GM12878 (cell line): ENCODE data around the gene ZXDC. TPM values are rescaled to one million over a fixed set of nuclear protein-coding genes. Genes with fewer than 3 reads are reported as not detected.

ENCODE experiments used
- ATAC-seq: fragments of 200-7000 bp; cut with Tn5 transposase; 3 replicates; pipeline ENCODE4 v1.9.1; 2020; ENCODE audit warnings: mild to moderate bottlenecking, moderate library complexity
- BruUV-seq: library from RNA; stranded (reverse); fragments of 400-500 nt; replicated peaks from 2 replicates; lab custom pipeline; 2021; lab: Mats Ljungman, UMichigan
- CTCF ChIA-PET: fragments of 300-600 bp; sonication (Branson Sonifier 250); formaldehyde crosslinking; extraction: SDS; loops from one replicate; lab custom pipeline; 2021; ENCODE audit warnings: inconsistent platforms; lab: Yijun Ruan, JAX
- POLR2A ChIA-PET: fragments of 350-600 bp; formaldehyde crosslinking; extraction: SDS; loops from one replicate; lab custom pipeline; 2021; ENCODE audit warnings: inconsistent platforms; lab: Charles Lee
- RAD21 ChIA-PET: fragments of 300-600 bp; sonication (Branson Sonifier 250); formaldehyde crosslinking; loops from one replicate; lab custom pipeline; 2023; ENCODE audit warnings: antibody characterized with exemption; ENCODE audit not compliant: unreplicated experiment; lab: Charles Lee
- SMC1A ChIA-PET: fragments of 300-600 bp; sonication (Branson Sonifier 250); formaldehyde crosslinking; loops from one replicate; lab custom pipeline; 2023; ENCODE audit not compliant: unreplicated experiment, uncharacterized antibody; lab: Charles Lee
- DNase-seq: peaks from one replicate; pipeline ENCODE4 v3.0.0-alpha.2; 2011; ENCODE audit warnings: low read depth, low spot score
- FAIRE-seq: peaks from 3 replicates; lab custom pipeline; 2011; peaks lifted over from hg19 to GRCh38; lab: Jason Lieb, UNC
- H2AFZ ChIP-seq: 2 replicates; pipeline ENCODE4 v1.6.0; 2011; ENCODE audit warnings: low read depth, low read length, control low read depth; ENCODE audit not compliant: control insufficient read depth
- H3K27ac ChIP-seq: 2 replicates; pipeline ENCODE4 v1.5.1; 2011; ENCODE audit warnings: control low read depth; ENCODE audit not compliant: control insufficient read depth, insufficient read depth
- H3K27me3 ChIP-seq, 2 experiments: replicated peaks in 1 of 2; 2 replicates each; pipeline versions ENCODE4 v1.6.0 to v1.6.1; 2011; ENCODE audit warnings: low read length in 1 of 2; ENCODE audit not compliant: control insufficient read depth in 2 of 2, insufficient read depth in 2 of 2
- H3K36me3 ChIP-seq, 2 experiments: 2 replicates each; pipeline ENCODE4 v1.5.1; 2011; ENCODE audit warnings: low read length in 1 of 2; ENCODE audit not compliant: control insufficient read depth in 2 of 2, insufficient read depth in 2 of 2
- H3K4me1 ChIP-seq: 2 replicates; pipeline ENCODE4 v1.6.1; 2011; ENCODE audit warnings: mild to moderate bottlenecking, low read length, moderate library complexity, mixed read lengths; ENCODE audit not compliant: control insufficient read depth, insufficient read depth
- H3K4me2 ChIP-seq: 2 replicates; pipeline ENCODE4 v1.6.0; 2011; ENCODE audit warnings: control low read depth; ENCODE audit not compliant: control insufficient read depth, insufficient read depth
- H3K4me3 ChIP-seq: fragments of 200-600 bp; sonication (generic); 2 replicates; pipeline ENCODE4 v1.5.1; 2016
- H3K79me2 ChIP-seq: 2 replicates; pipeline ENCODE4 v1.6.0; 2011; ENCODE audit warnings: low read length; ENCODE audit not compliant: control insufficient read depth, insufficient read depth
- H3K9ac ChIP-seq: 2 replicates; pipeline ENCODE4 v1.8.0; 2011; ENCODE audit warnings: low read length, control low read depth, mixed read lengths; ENCODE audit not compliant: control insufficient read depth, insufficient read depth
- H3K9me3 ChIP-seq: replicated peaks from 3 replicates; pipeline ENCODE4 v1.5.1; 2011; ENCODE audit warnings: mild to moderate bottlenecking, low read length; ENCODE audit not compliant: control insufficient read depth, insufficient read depth
- H4K20me1 ChIP-seq: 2 replicates; pipeline ENCODE4 v1.6.0; 2011; ENCODE audit not compliant: control insufficient read depth, insufficient read depth
- EED ChIP-seq: sonication (generic); IDR thresholded peaks from 2 replicates; pipeline ENCODE4 v1.6.1; 2016; ENCODE audit warnings: antibody characterized with exemption, low read depth
- HCFC1 ChIP-seq: fragments of 150-350 bp; IDR thresholded peaks from 2 replicates; pipeline ENCODE4 v1.6.1; 2014; ENCODE audit warnings: low read length
- HDGF ChIP-seq: fragments of 450-650 bp; IDR thresholded peaks from 2 replicates; pipeline ENCODE4 v1.6.1; 2016; ENCODE audit warnings: antibody characterized with exemption
- JUNB ChIP-seq: IDR thresholded peaks from 2 replicates; pipeline ENCODE4 v1.6.1; 2016; ENCODE audit warnings: antibody characterized with exemption, mild to moderate bottlenecking
- JUND ChIP-seq: IDR thresholded peaks from 2 replicates; pipeline ENCODE4 v1.6.1; 2012; ENCODE audit warnings: low read depth, mild to moderate bottlenecking, low read length, improper control_type of control experiment, moderate library complexity
- NFYB ChIP-seq: IDR thresholded peaks from 2 replicates; pipeline ENCODE4 v1.6.1; 2011; ENCODE audit warnings: low read depth, mild to moderate bottlenecking, low read length, improper control_type of control experiment, moderate library complexity; ENCODE audit not compliant: insufficient read depth
- NR2C2 ChIP-seq: IDR thresholded peaks from 2 replicates; pipeline ENCODE4 v1.6.1; 2011; ENCODE audit warnings: borderline replicate concordance, low read depth; ENCODE audit not compliant: control insufficient read depth, insufficient read length
- RB1 ChIP-seq: fragments of 450-650 bp; formaldehyde crosslinking; IDR thresholded peaks from 2 replicates; pipeline ENCODE4 v1.6.1; 2017; ENCODE audit warnings: mild to moderate bottlenecking, borderline replicate concordance
- SMAD1 ChIP-seq: fragments of 450-650 bp; IDR thresholded peaks from 2 replicates; pipeline ENCODE4 v1.6.1; 2018; ENCODE audit warnings: mild to moderate bottlenecking, low read depth; ENCODE audit not compliant: partially characterized antibody
- SMAD5 ChIP-seq: IDR thresholded peaks from 2 replicates; pipeline ENCODE4 v1.6.1; 2016; ENCODE audit warnings: antibody characterized with exemption, low read depth
- SREBF2 ChIP-seq: IDR thresholded peaks from 2 replicates; pipeline ENCODE4 v1.6.1; 2012; ENCODE audit warnings: mild to moderate bottlenecking, low read length
- SUZ12 ChIP-seq: fragments of 200-600 bp; sonication (generic); IDR thresholded peaks from one replicate; pipeline ENCODE4 v1.6.1; 2018; ENCODE audit warnings: antibody characterized with exemption, mild to moderate bottlenecking; ENCODE audit not compliant: unreplicated experiment
- TCF3 ChIP-seq: IDR thresholded peaks from 2 replicates; pipeline ENCODE4 v1.6.1; 2012; ENCODE audit warnings: low read depth, mild to moderate bottlenecking, low read length, borderline replicate concordance; ENCODE audit not compliant: insufficient read depth
- YY1 ChIP-seq: IDR thresholded peaks from 2 replicates; pipeline ENCODE4 v1.6.1; 2011; ENCODE audit warnings: low read depth, mild to moderate bottlenecking, low read length
- ZBED1 ChIP-seq: IDR thresholded peaks from 2 replicates; pipeline ENCODE4 v1.6.1; 2016; ENCODE audit warnings: borderline replicate concordance
- ZNF274 ChIP-seq: IDR thresholded peaks from one replicate; pipeline ENCODE4 v1.8.0; 2011; ENCODE audit not compliant: insufficient read length, insufficient read depth
- ZNF622 ChIP-seq: fragments of 450-650 bp; IDR thresholded peaks from 2 replicates; pipeline ENCODE4 v1.6.1; 2017; ENCODE audit warnings: mild to moderate bottlenecking, inconsistent platforms
- WGBS: methylation state at CpG from one replicate; pipeline ENCODE4 v1.1.6; 2016; ENCODE audit warnings: low lambda C conversion rate; ENCODE audit not compliant: insufficient replicate concordance, insufficient coverage; ENCODE audit errors: missing lambda C conversion rate; 5-methylcytosine and 5-hydroxymethylcytosine counted together
- in situ Hi-C: fragments of 300-500 bp; cut with MboI; formaldehyde crosslinking; loops from 9 replicates; pipeline ENCODE4 v1.14.3; 2018; ENCODE audit warnings: mixed read lengths
- intact Hi-C: fragments of 100-400 bp; cut with micrococcal nuclease; formaldehyde crosslinking; loops from one replicate; pipeline ENCODE4 v1.14.2; 2022; ENCODE audit not compliant: unreplicated experiment
- polyA plus RNA-seq, 11 experiments: library from polyadenylated mRNA; depleted of rRNA in 4 of 11; unstranded in 6 of 11; stranded (reverse) in 5 of 11; fragments of >200 nt; fragmentation: Nextera tagmentation in 4 of 11; fragmentation: Illumina TruSeq in 1 of 11; extraction: Ambion mirVana in 4 of 11; extraction: Trizol in 1 of 11; gene quantifications; 1 replicate in 1 of 11; 2 replicates in 10 of 11; pipeline versions ENCODE4 v1.2.1 to v1.2.3, GENCODE V29; 2011 to 2016; ENCODE audit warnings: inconsistent platforms in 2 of 11, missing spikeins in 2 of 11, low read depth in 1 of 11
- total RNA-seq, 4 experiments: library from RNA; depleted of rRNA in 3 of 4; stranded (reverse); fragments of >200 nt in 3 of 4; fragmentation: Illumina TruSeq in 1 of 4; extraction: Trizol in 1 of 4; gene quantifications; 2 replicates each; pipeline versions ENCODE4 v1.2.1 to v1.2.3, GENCODE V29; 2013 to 2021
- TF ChIP-seq, protein P1 (sequence below): fragments of 450-650 bp; IDR thresholded peaks from 2 replicates; pipeline ENCODE4 v1.6.1; 2018; ENCODE audit warnings: borderline replicate concordance, mild to moderate bottlenecking; ENCODE audit not compliant: partially characterized antibody
- TF ChIP-seq, protein P2 (sequence below): fragments of 450-650 bp; conservative IDR thresholded peaks from 2 replicates; pipeline ENCODE4 v1.6.1; 2017; ENCODE audit warnings: mild to moderate bottlenecking, moderate library complexity

ZXDC gene
- total and polyA plus RNA-seq, 10 of the 15 experiments (the other 5 are each of a cell fraction or from before 2014, with no cell fraction given) = 0.72 to 15.3 (median 8.5) TPM

DNA sequence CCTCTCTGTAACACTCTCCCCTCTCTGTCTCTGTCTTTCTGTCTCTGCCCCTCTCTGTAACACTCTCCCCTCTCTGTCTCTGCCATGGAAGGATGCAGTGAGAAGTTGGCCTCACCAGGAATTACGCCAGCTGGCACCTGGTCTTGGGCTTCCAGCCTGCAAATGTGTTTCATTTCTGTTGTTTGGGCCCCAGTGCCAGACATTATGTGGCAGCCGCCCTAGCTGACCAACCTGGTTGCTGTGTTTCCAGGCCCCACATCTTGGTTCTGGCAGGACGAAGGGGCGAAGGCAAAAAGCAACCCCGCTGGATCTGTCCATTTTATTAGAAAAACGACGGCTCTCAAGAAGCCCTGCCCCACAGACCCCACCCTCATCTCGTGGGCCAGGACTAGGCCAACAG, 5.2 kb upstream of the ZXDC start (continued):
- TF ChIP-seq, protein P1, sequence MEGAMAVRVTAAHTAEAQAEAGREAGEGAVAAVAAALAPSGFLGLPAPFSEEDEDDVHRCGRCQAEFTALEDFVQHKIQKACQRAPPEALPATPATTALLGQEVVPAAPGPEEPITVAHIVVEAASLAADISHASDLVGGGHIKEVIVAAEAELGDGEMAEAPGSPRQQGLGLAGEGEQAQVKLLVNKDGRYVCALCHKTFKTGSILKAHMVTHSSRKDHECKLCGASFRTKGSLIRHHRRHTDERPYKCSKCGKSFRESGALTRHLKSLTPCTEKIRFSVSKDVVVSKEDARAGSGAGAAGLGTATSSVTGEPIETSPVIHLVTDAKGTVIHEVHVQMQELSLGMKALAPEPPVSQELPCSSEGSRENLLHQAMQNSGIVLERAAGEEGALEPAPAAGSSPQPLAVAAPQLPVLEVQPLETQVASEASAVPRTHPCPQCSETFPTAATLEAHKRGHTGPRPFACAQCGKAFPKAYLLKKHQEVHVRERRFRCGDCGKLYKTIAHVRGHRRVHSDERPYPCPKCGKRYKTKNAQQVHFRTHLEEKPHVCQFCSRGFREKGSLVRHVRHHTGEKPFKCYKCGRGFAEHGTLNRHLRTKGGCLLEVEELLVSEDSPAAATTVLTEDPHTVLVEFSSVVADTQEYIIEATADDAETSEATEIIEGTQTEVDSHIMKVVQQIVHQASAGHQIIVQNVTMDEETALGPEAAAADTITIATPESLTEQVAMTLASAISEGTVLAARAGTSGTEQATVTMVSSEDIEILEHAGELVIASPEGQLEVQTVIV = no peak
- TF ChIP-seq EED (no peak), NFYB (no peak)

DNA sequence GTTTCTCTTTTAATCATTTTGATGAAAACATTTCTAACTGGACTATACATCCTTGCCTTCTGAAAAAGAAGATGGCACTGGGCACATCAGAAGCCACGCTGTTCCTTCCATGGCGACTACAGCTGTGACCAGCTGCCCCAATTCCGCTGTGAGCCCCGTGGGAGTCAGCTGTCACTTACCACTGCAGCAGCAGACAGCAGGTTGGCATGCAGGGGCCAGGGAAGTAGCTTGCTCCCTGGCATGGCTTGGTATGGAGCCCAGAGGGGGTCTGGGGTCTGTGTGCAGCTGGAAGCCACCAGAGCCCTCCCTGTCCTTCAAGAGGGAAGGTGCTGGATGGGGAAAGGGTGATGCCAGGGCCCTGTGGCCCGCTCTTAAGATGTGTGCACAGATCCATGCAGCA, 4.5 kb upstream of the ZXDC start:
- ChIA-PET RAD21 (no interaction called here), CTCF (no interaction called here), POLR2A (no interaction called here), SMC1A (no interaction called here)
- intact Hi-C loops = no loop called here
- Histone ChIP-seq H3K4me1 (no peaks in the 10 kb centered on the region), H2AFZ (no peak overlapping the region), H3K79me2 (no peaks in the 10 kb centered on the region), H3K4me2 (no peak overlapping the region), H3K4me3 (no peak overlapping the region), H3K9ac (no peak overlapping the region), H4K20me1 (no peaks in the 10 kb centered on the region), H3K27me3 (no peaks in the 10 kb centered on the region), H3K9me3 (no peaks in the 10 kb centered on the region), H3K27ac (no peak overlapping the region), H3K36me3 (no peaks in the 10 kb centered on the region)
- no peak for TF ChIP-seq JUNB
- no peak for TF ChIP-seq ZNF622
- no peak for TF ChIP-seq HCFC1
- TF ChIP-seq JUND = no peak
- TF ChIP-seq SREBF2 = no peak
- TF ChIP-seq, protein P2, sequence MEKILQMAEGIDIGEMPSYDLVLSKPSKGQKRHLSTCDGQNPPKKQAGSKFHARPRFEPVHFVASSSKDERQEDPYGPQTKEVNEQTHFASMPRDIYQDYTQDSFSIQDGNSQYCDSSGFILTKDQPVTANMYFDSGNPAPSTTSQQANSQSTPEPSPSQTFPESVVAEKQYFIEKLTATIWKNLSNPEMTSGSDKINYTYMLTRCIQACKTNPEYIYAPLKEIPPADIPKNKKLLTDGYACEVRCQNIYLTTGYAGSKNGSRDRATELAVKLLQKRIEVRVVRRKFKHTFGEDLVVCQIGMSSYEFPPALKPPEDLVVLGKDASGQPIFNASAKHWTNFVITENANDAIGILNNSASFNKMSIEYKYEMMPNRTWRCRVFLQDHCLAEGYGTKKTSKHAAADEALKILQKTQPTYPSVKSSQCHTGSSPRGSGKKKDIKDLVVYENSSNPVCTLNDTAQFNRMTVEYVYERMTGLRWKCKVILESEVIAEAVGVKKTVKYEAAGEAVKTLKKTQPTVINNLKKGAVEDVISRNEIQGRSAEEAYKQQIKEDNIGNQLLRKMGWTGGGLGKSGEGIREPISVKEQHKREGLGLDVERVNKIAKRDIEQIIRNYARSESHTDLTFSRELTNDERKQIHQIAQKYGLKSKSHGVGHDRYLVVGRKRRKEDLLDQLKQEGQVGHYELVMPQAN = no peak
- no peak for TF ChIP-seq SMAD1
- no peak for TF ChIP-seq HDGF
- no peak for TF ChIP-seq TCF3
- no peak for TF ChIP-seq SUZ12
- no peak for TF ChIP-seq SMAD5
- TF ChIP-seq YY1 = no peak
- TF ChIP-seq ZBED1 = no peak
- no peak for TF ChIP-seq RB1
- no peak for TF ChIP-seq ZNF274
- TF ChIP-seq NR2C2 = no peak
- no TSS peak for BruUV-seq
- WGBS = 2% methylated on average over 5 of the region's 5 CpGs
- no peak for FAIRE-seq
- in situ Hi-C loops = no loop called here
- ATAC-seq = no peak
- DNase-seq = no peak
